ENCODE results near the gene GINS2. TPM values are rescaled to one million over a fixed set of nuclear protein-coding genes. Genes with fewer than 3 reads are reported as not detected.

Gene GINS2
- total RNA-seq, 1 experiment from 2014 or later: 38.0 TPM

- TF ChIP-seq IRF2 (CRISPR knock-in tag; IDR thresholded peaks at IDR 0.05; ENCODE audit: borderline replicate concordance, low read depth) (no peak), ATF1 (CRISPR knock-in tag; IDR thresholded peaks at IDR 0.05) (no peak), KAT7 (CRISPR knock-in tag; IDR thresholded peaks at IDR 0.05; ENCODE audit: borderline replicate concordance) (no peak), ZNF512 (CRISPR knock-in tag; IDR thresholded peaks at IDR 0.05; ENCODE audit: borderline replicate concordance) (no peak), ZNF671 (CRISPR knock-in tag; IDR thresholded peaks at IDR 0.05) (no peak), ATF2 (CRISPR knock-in tag; IDR thresholded peaks at IDR 0.05; ENCODE audit: borderline replicate concordance, low read depth) (no peak), ZNF138 (CRISPR knock-in tag; conservative IDR thresholded peaks at IDR 0.05) (no peak), ZNF219 (CRISPR knock-in tag; IDR thresholded peaks at IDR 0.05; ENCODE audit: borderline replicate concordance) (no peak)
- CTCF ChIA-PET: interaction anchor here (0.6 kb wide), 1 partner anchor 341 kb away, joined by 3 read pairs; no protein-coding TSS in a partner anchor
- Mint-ChIP-seq H3K27ac (no peak overlapping the region), H3K36me3 (no peaks in the 10 kb centered on the region), H3K9me3 (no peaks in the 10 kb centered on the region), H3K27me3 (ENCODE audit: low read depth) (no peaks in the 10 kb centered on the region; the same call in 1 of the 2 replicates), H3K4me1 (peaks cover 8% of the 10 kb centered on the region), H3K4me3 (no peak overlapping the region)
- ATAC-seq: no peak
- POLR2A ChIA-PET: no interaction called here
- no peak for DNase-seq (ENCODE audit: low spot score)
Measured at GRCh38 chr16:85735225-85735635, 46.5 kb upstream of the GINS2 start.

- no peaks in the 10 kb centered on the region; the same call in 1 of the 2 replicates for H3K27me3 Mint-ChIP-seq (ENCODE audit: low read depth)
- DNase-seq (ENCODE audit: low spot score) (no peak), ATAC-seq (no peak)
- no peaks in the 10 kb centered on the region for H3K36me3 Mint-ChIP-seq
- CTCF ChIA-PET: interaction anchor here (0.6 to 1.0 kb wide), 7 partner anchors 14 to 118 kb away, joined by 3 to 4 read pairs (median 3); no protein-coding TSS in a partner anchor
- H3K27ac Mint-ChIP-seq: no peak overlapping the region
- TF ChIP-seq ATF6 (CRISPR knock-in tag; IDR thresholded peaks at IDR 0.05) (no peak), PREB (CRISPR knock-in tag; IDR thresholded peaks at IDR 0.05; ENCODE audit: borderline replicate concordance) (no peak), MXD4 (CRISPR knock-in tag; IDR thresholded peaks at IDR 0.05; ENCODE audit: borderline replicate concordance) (no peak), ARID4B (CRISPR knock-in tag; IDR thresholded peaks at IDR 0.05; ENCODE audit: borderline replicate concordance) (no peak), MLX (CRISPR knock-in tag; IDR thresholded peaks at IDR 0.05) (no peak), EMX1 (CRISPR knock-in tag; IDR thresholded peaks at IDR 0.05) (no peak), IRF1 (CRISPR knock-in tag; IDR thresholded peaks at IDR 0.05) (no peak), ZBTB21 (CRISPR knock-in tag; IDR thresholded peaks at IDR 0.05; ENCODE audit: borderline replicate concordance) (no peak), JUN (CRISPR knock-in tag; IDR thresholded peaks at IDR 0.05) (no peak), FOXP1 (CRISPR knock-in tag; IDR thresholded peaks at IDR 0.05; ENCODE audit: borderline replicate concordance) (no peak), CDX4 (CRISPR knock-in tag; IDR thresholded peaks at IDR 0.05; ENCODE audit: borderline replicate concordance) (no peak), CREM (CRISPR knock-in tag; IDR thresholded peaks at IDR 0.05) (no peak), ELF4 (CRISPR knock-in tag; IDR thresholded peaks at IDR 0.05; ENCODE audit: low read depth) (no peak)
- POLR2A ChIA-PET: no interaction called here
- peaks cover 11% of the 10 kb centered on the region for H3K4me1 Mint-ChIP-seq
- H3K9me3 Mint-ChIP-seq: no peaks in the 10 kb centered on the region
- H3K4me3 Mint-ChIP-seq: no peak overlapping the region
Measured at GRCh38 chr16:85734311-85735017, 45.7 kb upstream of the GINS2 start.
